ENCODE data around the gene RASSF3. TPM values are rescaled to one million over a fixed set of nuclear protein-coding genes. Genes with fewer than 3 reads are reported as not detected.

Gene RASSF3
- polyA plus RNA-seq, 1 donor from 2014 or later = 0.06 TPM

- Histone ChIP-seq H3K27ac (ENCODE audit: low read length) (no peak overlapping the region), H3K9ac (ENCODE audit: low read length) (peak overlapping the region; percentile 42), H3K9me2 (ENCODE audit: insufficient read depth, low read length) (no peaks in the 10 kb centered on the region), H3K36me3 (ENCODE audit: insufficient read depth, low read length) (no peaks in the 10 kb centered on the region), H4K20me1 (ENCODE audit: insufficient read depth) (no peaks in the 10 kb centered on the region), H3K79me2 (replicated peaks; ENCODE audit: insufficient read depth, low read length) (no peaks in the 10 kb centered on the region), H3K4me3 (ENCODE audit: low read length) (peak overlapping the region; percentile 90), H3K4me2 (ENCODE audit: low read length) (peak overlapping the region; percentile 83), H3K9me3 (ENCODE audit: low read length) (no peaks in the 10 kb centered on the region), H3K27me3 (ENCODE audit: insufficient read depth, low read depth, low read length) (peaks cover 31% of the 10 kb centered on the region), H3F3A (ENCODE audit: insufficient read depth, low read length, poor library complexity, severe bottlenecking) (no peaks in the 10 kb centered on the region), H2AFZ (ENCODE audit: low read depth, low read length) (peak overlapping the region; percentile 33)
- TF ChIP-seq SMC3 (conservative IDR thresholded peaks at IDR 0.05; ENCODE audit: poor library complexity) (peak; percentile 14), REST (IDR thresholded peaks at IDR 0.05; ENCODE audit: borderline replicate concordance) (no peak), TAF1 (IDR thresholded peaks at IDR 0.05; ENCODE audit: low read depth) (no peak), MXI1 (conservative IDR thresholded peaks at IDR 0.05; ENCODE audit: poor library complexity, severe bottlenecking) (peak; percentile 88), POLR2AphosphoS5 (IDR thresholded peaks at IDR 0.05) (no peak)
Observed at GRCh38 chr12:64610660-64611340, 505 bp downstream of the RASSF3 start.

GRCh38 chr12:64611341-64612284 is 1.3 kb downstream of the RASSF3 start:
- no peaks in the 10 kb centered on the region for H3K9me2 ChIP-seq (ENCODE audit: insufficient read depth, low read length)
- H3K4me2 ChIP-seq (ENCODE audit: low read length) = peak overlapping the region; percentile 83
- peak overlapping the region; percentile 42 for H3K9ac ChIP-seq (ENCODE audit: low read length)
- H3K9me3 ChIP-seq (ENCODE audit: low read length) = no peaks in the 10 kb centered on the region
- no peaks in the 10 kb centered on the region for H3K36me3 ChIP-seq (ENCODE audit: insufficient read depth, low read length)
- no peaks in the 10 kb centered on the region for H4K20me1 ChIP-seq (ENCODE audit: insufficient read depth)
- peak overlapping the region; percentile 90 for H3K4me3 ChIP-seq (ENCODE audit: low read length)
- H3K79me2 ChIP-seq (replicated peaks; ENCODE audit: insufficient read depth, low read length) = no peaks in the 10 kb centered on the region
- no peak for TF ChIP-seq MXI1 (conservative IDR thresholded peaks at IDR 0.05; ENCODE audit: poor library complexity, severe bottlenecking)
- no peak for TF ChIP-seq EZH2 (IDR thresholded peaks at IDR 0.05; ENCODE audit: borderline replicate concordance, insufficient read depth, low read length, poor library complexity, severe bottlenecking)
- no peak for TF ChIP-seq POLR2AphosphoS5 (IDR thresholded peaks at IDR 0.05)
- TF ChIP-seq TAF1 (IDR thresholded peaks at IDR 0.05; ENCODE audit: low read depth) = no peak
- no peak for TF ChIP-seq SMC3 (conservative IDR thresholded peaks at IDR 0.05; ENCODE audit: poor library complexity)
- no peak for TF ChIP-seq RAD21 (conservative IDR thresholded peaks at IDR 0.05)
- TF ChIP-seq REST (IDR thresholded peaks at IDR 0.05; ENCODE audit: borderline replicate concordance) = no peak
- TF ChIP-seq, protein P1, sequence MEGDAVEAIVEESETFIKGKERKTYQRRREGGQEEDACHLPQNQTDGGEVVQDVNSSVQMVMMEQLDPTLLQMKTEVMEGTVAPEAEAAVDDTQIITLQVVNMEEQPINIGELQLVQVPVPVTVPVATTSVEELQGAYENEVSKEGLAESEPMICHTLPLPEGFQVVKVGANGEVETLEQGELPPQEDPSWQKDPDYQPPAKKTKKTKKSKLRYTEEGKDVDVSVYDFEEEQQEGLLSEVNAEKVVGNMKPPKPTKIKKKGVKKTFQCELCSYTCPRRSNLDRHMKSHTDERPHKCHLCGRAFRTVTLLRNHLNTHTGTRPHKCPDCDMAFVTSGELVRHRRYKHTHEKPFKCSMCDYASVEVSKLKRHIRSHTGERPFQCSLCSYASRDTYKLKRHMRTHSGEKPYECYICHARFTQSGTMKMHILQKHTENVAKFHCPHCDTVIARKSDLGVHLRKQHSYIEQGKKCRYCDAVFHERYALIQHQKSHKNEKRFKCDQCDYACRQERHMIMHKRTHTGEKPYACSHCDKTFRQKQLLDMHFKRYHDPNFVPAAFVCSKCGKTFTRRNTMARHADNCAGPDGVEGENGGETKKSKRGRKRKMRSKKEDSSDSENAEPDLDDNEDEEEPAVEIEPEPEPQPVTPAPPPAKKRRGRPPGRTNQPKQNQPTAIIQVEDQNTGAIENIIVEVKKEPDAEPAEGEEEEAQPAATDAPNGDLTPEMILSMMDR (IDR thresholded peaks at IDR 0.05; ENCODE audit: poor library complexity, severe bottlenecking) = no peak
- no peak for TF ChIP-seq EP300 (conservative IDR thresholded peaks at IDR 0.05; ENCODE audit: poor library complexity, severe bottlenecking)
- H3K27ac ChIP-seq (ENCODE audit: low read length) = no peak overlapping the region
- peaks cover 31% of the 10 kb centered on the region for H3K27me3 ChIP-seq (ENCODE audit: insufficient read depth, low read depth, low read length)
- H2AFZ ChIP-seq (ENCODE audit: low read depth, low read length) = no peak overlapping the region
- H3F3A ChIP-seq (ENCODE audit: insufficient read depth, low read length, poor library complexity, severe bottlenecking) = no peaks in the 10 kb centered on the region

Data from neural cell (in vitro differentiated cells).